Muscle layer of duodenum (tissue), 2 donors: Measurements from ENCODE around the gene TTC7B.

Experiments
- H3K27ac ChIP-seq: one replicate; pipeline ENCODE4 v1.7.0; 2013; ENCODE audit warnings: mild to moderate bottlenecking, low read length
- H3K27me3 ChIP-seq: one replicate; pipeline ENCODE4 v1.7.0; 2013; ENCODE audit warnings: low read depth, mild to moderate bottlenecking, control low read depth, low read length
- H3K36me3 ChIP-seq, 2 donors: one replicate each; pipeline ENCODE4 v1.7.0; 2013; ENCODE audit warnings: low read length in 2 of 2, control low read depth in 1 of 2, mild to moderate bottlenecking in 1 of 2; ENCODE audit not compliant: insufficient read depth in 2 of 2, control insufficient read depth in 1 of 2
- H3K4me1 ChIP-seq, 2 donors: one replicate each; pipeline ENCODE4 v1.7.0; 2013; ENCODE audit warnings: low read length in 2 of 2, mild to moderate bottlenecking in 2 of 2, control low read depth in 1 of 2, moderate library complexity in 1 of 2; ENCODE audit not compliant: insufficient read depth in 2 of 2, control insufficient read depth in 1 of 2
- H3K4me3 ChIP-seq, 2 donors: one replicate each; pipeline ENCODE4 v1.7.0; 2013; ENCODE audit warnings: low read length in 2 of 2, low read depth in 1 of 2, mild to moderate bottlenecking in 1 of 2
- H3K9me3 ChIP-seq, 2 donors: one replicate each; pipeline ENCODE4 v1.7.0; 2013; ENCODE audit warnings: low read length in 2 of 2, control low read depth in 1 of 2, mild to moderate bottlenecking in 1 of 2; ENCODE audit not compliant: control insufficient read depth in 1 of 2
- donor health status: healthy.

Gene TTC7B

DNA sequence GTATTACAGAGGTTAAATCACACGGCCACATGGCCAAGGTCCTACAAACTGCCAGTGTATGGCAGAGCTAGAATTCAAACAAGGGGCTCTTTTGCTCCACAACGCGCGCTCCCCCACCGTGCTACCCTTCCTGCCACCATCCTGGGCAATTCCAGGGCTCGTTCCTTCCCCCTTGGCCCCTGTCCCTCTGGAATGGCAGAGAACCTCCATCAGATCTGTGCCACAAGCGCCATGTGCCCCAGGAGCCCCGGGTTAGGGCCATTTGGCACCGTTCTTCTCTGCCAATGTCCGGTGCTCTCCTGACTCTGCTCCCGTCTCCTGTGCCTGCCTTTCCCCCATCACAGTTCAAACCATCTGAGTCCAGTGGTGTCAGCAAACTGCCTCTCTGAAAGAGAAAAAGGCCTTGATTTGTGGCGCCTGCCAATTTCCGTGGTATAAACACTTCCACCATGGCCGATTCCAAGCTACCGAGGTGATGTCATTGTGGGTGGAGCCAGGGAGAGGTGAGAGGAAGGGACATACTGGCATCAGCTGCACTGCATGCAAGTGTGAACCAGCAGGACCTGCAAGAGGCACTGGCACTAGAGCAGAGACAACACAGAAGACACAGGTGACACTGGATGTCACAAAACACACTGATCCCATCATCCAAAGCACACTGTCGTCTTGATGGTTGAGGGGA, 256.3 kb downstream of the TTC7B start:
- Histone ChIP-seq H3K27ac (no peak overlapping the region), H3K9me3 (no peaks in the 10 kb centered on the region), H3K36me3 (no peaks in the 10 kb centered on the region), H3K27me3 (no peaks in the 10 kb centered on the region), H3K4me3 (no peak overlapping the region), H3K4me1 (peaks cover 0 to 22% of the 10 kb centered on the region in 2 donors)

DNA sequence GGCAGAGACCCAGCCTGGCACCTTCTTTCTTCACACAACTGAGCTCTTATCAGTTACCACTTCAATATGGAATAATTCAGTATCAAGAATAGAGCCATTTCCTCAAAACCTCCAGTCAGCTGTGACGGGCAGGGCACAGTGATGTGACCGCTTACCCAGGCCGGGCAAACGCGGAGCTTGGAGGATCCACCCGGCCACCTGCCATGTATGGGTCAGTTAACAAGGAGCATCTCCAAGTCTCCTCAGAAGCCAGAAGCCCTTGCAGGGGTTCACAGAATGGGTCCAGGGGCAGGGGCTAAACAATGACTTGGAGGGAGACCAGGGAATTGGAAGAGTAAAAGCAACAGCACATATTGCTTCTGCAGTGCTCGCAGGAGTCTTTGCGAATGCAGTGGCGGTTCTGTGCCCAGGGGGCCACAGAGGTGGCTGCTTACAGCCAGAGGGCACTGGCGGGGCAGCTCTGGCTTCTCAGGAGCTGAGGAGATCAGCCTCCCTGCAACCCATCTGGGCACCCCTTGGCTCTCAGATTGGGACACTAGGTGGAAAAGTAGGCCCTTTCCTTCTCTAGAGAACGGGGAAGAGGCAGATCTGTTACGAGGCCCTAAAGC, 257.1 kb downstream of the TTC7B start:
- no peak overlapping the region for H3K27ac ChIP-seq
- H3K4me3 ChIP-seq, result no peak overlapping the region
- no peaks in the 10 kb centered on the region for H3K27me3 ChIP-seq
- no peaks in the 10 kb centered on the region for H3K9me3 ChIP-seq
- no peaks in the 10 kb centered on the region for H3K36me3 ChIP-seq
- peaks cover 0 to 24% of the 10 kb centered on the region in 2 donors for H3K4me1 ChIP-seq

DNA sequence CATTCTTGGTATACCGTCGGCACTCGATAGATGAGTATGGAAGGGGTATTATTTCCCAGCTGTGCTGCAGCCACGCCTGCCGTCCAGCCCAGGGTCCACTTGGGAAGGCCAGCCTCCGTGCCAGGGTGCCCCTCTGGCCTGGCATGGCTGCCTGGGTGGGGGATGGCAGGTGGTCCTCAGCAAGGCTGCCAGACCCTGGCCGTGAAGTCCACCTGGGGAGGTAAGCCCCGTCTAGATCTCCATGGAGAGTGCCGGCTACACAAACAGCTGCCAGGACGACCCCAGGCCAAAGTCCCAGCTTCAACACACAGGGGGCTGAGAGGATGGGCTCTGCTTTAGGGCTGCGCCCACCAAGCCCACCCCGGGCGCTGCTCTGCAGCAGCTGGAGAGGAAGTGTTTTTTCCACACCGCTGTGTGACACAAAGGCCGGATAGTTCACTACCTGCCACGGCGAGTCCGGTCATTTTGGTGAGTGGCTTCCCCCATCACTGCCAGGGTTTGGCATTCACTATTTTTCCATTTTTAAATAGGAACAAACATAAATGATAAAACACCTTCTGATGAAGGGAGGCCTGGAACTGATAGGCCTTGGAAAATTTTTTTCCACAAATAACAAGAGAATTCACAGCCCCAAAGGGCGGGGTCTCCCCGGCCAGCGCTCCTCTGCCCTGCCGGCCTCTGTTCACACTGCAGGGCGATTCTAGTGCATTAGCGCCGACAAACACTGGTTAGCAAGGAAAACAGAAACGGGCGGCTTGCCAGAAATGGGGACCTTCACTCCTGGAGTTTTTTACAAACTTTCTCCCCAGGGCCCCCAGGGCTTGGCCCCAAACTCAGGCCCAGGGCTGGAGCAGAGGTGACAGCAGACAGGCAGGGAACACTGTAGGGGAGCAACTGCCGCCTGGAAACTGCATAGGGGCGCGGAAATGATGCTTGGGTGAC, 257.9 kb downstream of the TTC7B start:
- Histone ChIP-seq H3K36me3 (no peaks in the 10 kb centered on the region), H3K9me3 (no peaks in the 10 kb centered on the region), H3K27me3 (no peaks in the 10 kb centered on the region), H3K4me3 (no peak overlapping the region), H3K27ac (no peak overlapping the region), H3K4me1 (peaks cover 0 to 25% of the 10 kb centered on the region in 2 donors)

DNA sequence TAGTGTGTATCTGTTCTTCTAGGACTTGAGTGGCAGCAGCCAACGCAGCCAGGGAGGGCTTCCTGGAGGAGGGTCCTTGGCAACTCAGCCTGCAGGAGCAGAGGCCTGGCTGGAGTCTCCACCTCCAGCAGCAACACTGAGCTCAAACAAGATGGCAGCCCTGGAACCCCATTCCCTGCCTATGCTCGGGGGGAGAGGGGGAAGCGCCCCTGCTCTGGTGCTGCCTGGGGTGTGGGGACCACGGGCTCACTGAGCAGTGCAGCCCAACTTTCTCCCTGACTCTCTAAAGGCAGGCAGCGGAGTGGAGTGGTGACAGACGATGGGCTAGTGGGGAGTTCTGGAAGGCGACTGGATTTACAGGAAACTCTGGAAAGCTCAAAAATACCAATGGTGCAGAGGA, 258.7 kb downstream of the TTC7B start:
- Histone ChIP-seq H3K4me3 (no peak overlapping the region), H3K36me3 (no peaks in the 10 kb centered on the region), H3K9me3 (no peaks in the 10 kb centered on the region), H3K4me1 (peaks cover 0 to 30% of the 10 kb centered on the region in 2 donors), H3K27me3 (no peaks in the 10 kb centered on the region), H3K27ac (no peak overlapping the region)

DNA sequence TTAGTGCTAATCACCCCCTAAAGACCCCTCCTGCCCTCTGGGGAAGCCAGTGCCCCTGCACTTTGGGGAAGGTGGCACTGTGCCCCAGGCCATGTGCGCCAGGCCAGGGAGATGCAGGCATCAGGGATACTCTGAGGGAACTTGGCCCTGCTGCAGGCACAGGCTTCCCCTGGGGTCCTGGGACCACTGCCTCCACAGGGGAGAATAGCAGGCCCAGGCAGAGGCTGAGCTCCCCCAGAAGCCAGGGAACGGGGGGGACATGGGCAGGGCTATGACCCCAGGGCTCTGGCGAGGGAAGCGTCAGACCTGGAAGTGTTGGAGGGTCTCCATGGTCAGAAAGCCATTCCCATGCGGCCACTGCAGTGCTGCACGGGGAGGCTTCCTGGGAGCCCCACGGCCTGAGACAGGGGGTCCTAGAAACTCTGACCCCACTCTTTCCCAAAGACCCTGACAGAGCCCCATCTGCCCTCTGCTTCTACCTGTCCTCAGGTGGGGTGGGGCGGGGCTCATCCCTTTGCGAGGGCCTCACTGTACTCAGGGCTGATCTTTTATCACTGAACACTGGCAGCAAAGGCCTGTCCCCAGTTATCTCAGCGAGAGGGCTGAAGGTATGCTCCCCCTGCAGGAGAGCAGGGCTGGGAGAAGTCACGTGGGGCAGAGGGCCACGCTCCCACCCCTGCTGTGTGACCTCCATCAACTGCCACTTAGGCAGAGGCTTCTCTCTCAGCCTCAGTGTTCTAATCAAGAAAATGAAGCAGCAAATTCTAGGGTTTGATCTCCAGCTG, 259.4 kb downstream of the TTC7B start:
- Histone ChIP-seq H3K36me3 (no peaks in the 10 kb centered on the region), H3K4me1 (peaks cover 0 to 31% of the 10 kb centered on the region in 2 donors), H3K27me3 (no peaks in the 10 kb centered on the region), H3K9me3 (no peaks in the 10 kb centered on the region), H3K27ac (no peak overlapping the region), H3K4me3 (no peak overlapping the region)

DNA sequence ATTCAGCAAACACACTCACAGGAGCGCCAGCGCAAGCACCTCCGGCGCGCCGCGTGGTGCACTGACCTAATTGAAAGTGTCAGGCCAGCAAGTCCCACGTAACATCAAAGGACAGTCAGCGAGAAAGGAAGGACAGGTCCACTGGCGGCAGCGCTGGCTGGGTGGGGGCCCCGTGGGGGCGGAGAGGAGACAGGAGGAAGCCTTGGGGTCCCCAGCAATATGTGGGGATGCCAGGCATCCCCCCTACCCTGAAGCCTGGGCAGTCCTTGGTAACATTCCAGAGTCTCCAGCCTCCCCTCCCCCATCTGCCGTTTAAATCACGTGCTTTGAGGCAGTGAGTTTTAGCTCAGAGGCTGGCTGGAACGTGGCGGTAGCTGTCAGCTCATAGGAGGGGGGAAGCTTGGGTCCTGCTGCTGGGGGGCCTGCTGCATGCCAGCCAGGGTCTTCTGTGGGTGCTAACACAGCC, 260.2 kb downstream of the TTC7B start:
- peaks cover 0 to 38% of the 10 kb centered on the region in 2 donors for H3K4me1 ChIP-seq
- no peaks in the 10 kb centered on the region for H3K36me3 ChIP-seq
- no peak overlapping the region for H3K27ac ChIP-seq
- H3K9me3 ChIP-seq, result no peaks in the 10 kb centered on the region
- no peaks in the 10 kb centered on the region for H3K27me3 ChIP-seq
- peak overlapping the region; percentile 18 to 19 for H3K4me3 ChIP-seq

DNA sequence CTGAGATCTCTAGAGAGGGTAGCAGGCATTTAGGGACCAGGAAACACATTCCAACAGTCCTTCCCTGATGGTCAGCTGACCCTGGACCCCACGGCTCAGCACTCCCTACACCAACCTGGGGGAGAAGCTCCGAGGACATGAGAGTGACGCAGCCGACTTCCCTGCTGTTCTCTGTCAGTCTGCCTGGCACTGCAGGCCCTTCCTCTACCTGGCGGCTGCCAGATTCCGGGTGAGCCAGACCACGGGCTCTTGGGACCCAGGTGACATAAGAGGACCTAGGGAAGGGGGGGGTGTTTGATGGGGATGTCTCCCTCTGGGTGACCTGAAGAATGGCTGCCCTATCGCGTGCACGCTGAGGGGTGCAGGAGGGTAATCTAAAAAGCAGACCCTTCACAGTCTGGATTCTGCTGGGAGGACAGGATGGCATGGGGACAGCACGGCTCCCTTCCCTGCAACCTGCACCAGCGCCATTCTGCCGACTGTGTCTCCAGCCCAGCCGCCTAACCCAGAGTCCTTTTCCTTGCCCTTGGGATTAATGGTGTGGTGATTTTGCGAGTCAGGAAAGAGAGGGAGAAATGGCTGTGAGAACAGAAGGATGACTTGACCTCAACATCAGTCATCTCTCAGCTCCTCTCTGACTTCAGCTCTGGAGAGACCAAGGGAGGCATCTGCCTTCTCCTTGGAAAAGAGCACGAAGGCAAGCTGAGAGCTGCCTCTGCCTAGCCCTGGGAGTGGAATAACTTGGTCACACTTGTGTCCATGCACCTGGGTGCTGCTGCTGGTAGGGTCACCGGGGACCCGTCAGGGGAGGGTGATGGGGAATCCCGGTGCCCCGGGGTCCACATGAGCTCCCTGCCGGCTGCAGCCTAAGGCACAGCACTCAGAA, 260.9 kb downstream of the TTC7B start:
- Histone ChIP-seq H3K27ac (no peak overlapping the region), H3K27me3 (no peaks in the 10 kb centered on the region), H3K4me1 (peaks cover 0 to 44% of the 10 kb centered on the region in 2 donors), H3K9me3 (no peaks in the 10 kb centered on the region), H3K36me3 (no peaks in the 10 kb centered on the region), H3K4me3 (peak overlapping the region; percentile 18 to 19)

DNA sequence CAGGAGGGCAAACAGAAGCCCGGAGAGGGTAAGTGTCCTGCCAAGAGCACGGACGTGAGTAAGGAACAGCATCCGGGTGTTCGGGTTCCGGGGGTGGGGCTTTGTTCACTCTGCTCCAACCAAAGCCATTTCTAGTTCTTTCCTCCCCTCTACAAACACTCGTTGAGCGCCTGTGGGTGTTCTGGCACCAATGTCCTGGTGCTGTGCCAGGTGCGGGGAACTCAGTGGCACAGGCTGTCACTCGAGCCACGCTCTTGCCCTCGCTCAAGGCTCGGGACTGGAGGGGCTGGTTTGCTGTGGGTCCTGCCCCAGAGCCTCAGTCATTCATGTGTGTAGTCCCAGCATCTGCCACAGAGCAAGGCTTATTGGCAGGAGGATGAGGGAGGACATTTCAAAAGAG, 261.9 kb downstream of the TTC7B start:
- Histone ChIP-seq H3K9me3 (no peaks in the 10 kb centered on the region), H3K27me3 (no peaks in the 10 kb centered on the region), H3K4me3 (no peak overlapping the region), H3K4me1 (peaks cover 0 to 55% of the 10 kb centered on the region in 2 donors), H3K36me3 (no peaks in the 10 kb centered on the region), H3K27ac (no peak overlapping the region)

DNA sequence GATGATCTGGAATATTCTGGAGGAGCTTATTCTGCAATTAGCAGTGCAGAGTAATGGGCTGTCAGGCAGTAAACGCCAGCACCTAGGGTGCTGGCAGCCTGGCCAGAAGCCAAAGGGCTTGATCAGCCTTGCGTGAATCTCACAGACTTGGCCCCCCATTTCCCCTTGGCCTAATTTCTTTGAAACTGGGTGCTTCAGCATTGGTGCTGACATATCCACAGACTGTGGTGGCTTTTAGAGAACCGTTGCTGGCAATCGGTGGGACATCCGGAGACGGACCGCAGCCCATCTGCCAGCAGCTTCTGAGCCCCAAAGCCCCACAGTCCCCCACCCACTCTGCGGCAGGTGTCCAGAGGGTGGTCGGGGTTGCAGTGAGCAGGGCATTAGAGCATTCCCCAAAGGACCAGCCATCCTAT, 262.3 kb downstream of the TTC7B start:
- Histone ChIP-seq H3K4me1 (peaks cover 0 to 56% of the 10 kb centered on the region in 2 donors), H3K4me3 (no peak overlapping the region)

DNA sequence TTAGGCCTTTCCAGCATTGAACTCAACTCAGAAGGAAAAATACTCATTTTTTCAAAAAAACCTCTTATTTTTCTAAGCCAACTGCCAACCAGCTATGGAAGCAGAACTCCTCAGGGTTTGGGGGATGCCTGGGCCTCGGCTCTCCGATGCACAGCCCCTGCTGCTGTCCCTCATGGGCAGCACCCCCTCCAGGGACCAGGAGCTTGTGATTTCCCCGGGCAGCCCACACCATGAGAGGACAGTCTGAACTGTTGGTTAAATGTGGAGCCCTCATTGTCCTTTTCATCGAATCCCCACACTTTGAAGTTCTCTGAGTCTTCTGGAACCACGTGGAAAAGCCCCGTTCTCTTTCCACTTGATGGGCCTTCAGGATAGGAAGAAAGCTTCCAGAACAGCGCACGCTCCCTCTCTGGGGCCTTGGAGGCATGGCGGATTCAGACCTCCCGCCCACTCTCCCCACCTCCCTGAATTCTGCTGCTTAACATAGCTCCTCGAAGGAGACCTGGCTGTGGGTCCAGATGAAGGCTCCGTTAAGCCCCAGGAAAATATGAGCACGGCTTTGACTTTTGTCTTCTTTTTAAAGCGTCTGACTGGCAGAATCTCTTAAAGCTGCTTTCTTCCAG, 262.8 kb downstream of the TTC7B start:
- Histone ChIP-seq H3K27me3 (no peaks in the 10 kb centered on the region), H3K27ac (no peak overlapping the region), H3K4me3 (no peak overlapping the region), H3K9me3 (no peaks in the 10 kb centered on the region), H3K4me1 (peaks cover 0 to 56% of the 10 kb centered on the region in 2 donors), H3K36me3 (no peaks in the 10 kb centered on the region)

More for the DNA sequence above, 262.3 kb downstream of the TTC7B start:
- Histone ChIP-seq H3K9me3 (no peaks in the 10 kb centered on the region), H3K27ac (no peak overlapping the region), H3K27me3 (no peaks in the 10 kb centered on the region), H3K36me3 (no peaks in the 10 kb centered on the region)
